Loucy (cell line): ENCODE data around the gene RBFOX2.

Source experiments
- H2AFZ ChIP-seq: fragments of 200-600 bp; sonication (generic); 2 replicates; pipeline ENCODE4 v1.6.0; 2016; ENCODE audit warnings: antibody characterized with exemption, mild to moderate bottlenecking, low read length, moderate library complexity
- H3F3A ChIP-seq: fragments of 200-600 bp; 2 replicates; pipeline ENCODE4 v1.6.0; 2016; ENCODE audit warnings: antibody characterized with exemption, low read depth, mild to moderate bottlenecking
- H3K27me3 ChIP-seq: fragments of 200-600 bp; sonication (generic); 2 replicates; pipeline ENCODE4 v1.6.1; 2014; ENCODE audit warnings: low read length, mild to moderate bottlenecking; ENCODE audit not compliant: insufficient read depth, poor library complexity, severe bottlenecking
- H3K36me3 ChIP-seq: fragments of 200-600 bp; sonication (generic); 2 replicates; pipeline ENCODE4 v1.6.1; 2016; ENCODE audit warnings: low read length; ENCODE audit not compliant: insufficient read depth
- H3K4me1 ChIP-seq: fragments of 200-600 bp; sonication (generic); 2 replicates; pipeline ENCODE4 v1.5.1; 2014; ENCODE audit warnings: low read length, mild to moderate bottlenecking; ENCODE audit not compliant: insufficient read depth, poor library complexity, severe bottlenecking
- H3K4me2 ChIP-seq: fragments of 200-600 bp; sonication (generic); 2 replicates; pipeline ENCODE4 v1.6.0; 2014; ENCODE audit warnings: antibody characterized with exemption, low read length, low read depth, mild to moderate bottlenecking; ENCODE audit not compliant: poor library complexity, severe bottlenecking
- H3K4me3 ChIP-seq: fragments of 200-600 bp; sonication (generic); 2 replicates; pipeline ENCODE4 v1.5.1; 2014; ENCODE audit warnings: low read length, mild to moderate bottlenecking, mixed read lengths; ENCODE audit not compliant: poor library complexity, severe bottlenecking
- H3K79me2 ChIP-seq: fragments of 200-600 bp; sonication (generic); 2 replicates; pipeline ENCODE4 v1.6.1; 2014; ENCODE audit warnings: low read length; ENCODE audit not compliant: insufficient read depth
- H3K9ac ChIP-seq: fragments of 200-600 bp; sonication (generic); 2 replicates; pipeline ENCODE4 v1.6.0; 2014; ENCODE audit warnings: mild to moderate bottlenecking, low read depth, low read length, moderate library complexity; ENCODE audit not compliant: poor library complexity, severe bottlenecking
- H3K9me2 ChIP-seq: fragments of 200-600 bp; sonication (generic); replicated peaks from 2 replicates; pipeline ENCODE4 v1.6.1; 2016; ENCODE audit warnings: low read depth, low read length, mixed read lengths
- H3K9me3 ChIP-seq: fragments of 200-600 bp; sonication (generic); 2 replicates; pipeline ENCODE4 v1.6.1; 2014; ENCODE audit warnings: mild to moderate bottlenecking, antibody characterized with exemption, low read length, low read depth; ENCODE audit not compliant: insufficient read depth
- H4K20me1 ChIP-seq: fragments of 200-600 bp; sonication (generic); 2 replicates; pipeline ENCODE4 v1.6.0; 2014; ENCODE audit warnings: antibody characterized with exemption, low read length, mild to moderate bottlenecking; ENCODE audit not compliant: insufficient read depth, poor library complexity, severe bottlenecking
- EZH2phosphoT487 ChIP-seq: fragments of 200-600 bp; IDR thresholded peaks from 2 replicates; pipeline ENCODE4 v1.6.1; 2018; ENCODE audit warnings: antibody characterized with exemption, mild to moderate bottlenecking, moderate library complexity, borderline replicate concordance
- TF ChIP-seq, protein P1 (sequence below): fragments of 200-600 bp; sonication (generic); conservative IDR thresholded peaks from 2 replicates; pipeline ENCODE4 v1.5.1; 2014; ENCODE audit warnings: mild to moderate bottlenecking, antibody characterized with exemption, low read length

Gene RBFOX2

DNA sequence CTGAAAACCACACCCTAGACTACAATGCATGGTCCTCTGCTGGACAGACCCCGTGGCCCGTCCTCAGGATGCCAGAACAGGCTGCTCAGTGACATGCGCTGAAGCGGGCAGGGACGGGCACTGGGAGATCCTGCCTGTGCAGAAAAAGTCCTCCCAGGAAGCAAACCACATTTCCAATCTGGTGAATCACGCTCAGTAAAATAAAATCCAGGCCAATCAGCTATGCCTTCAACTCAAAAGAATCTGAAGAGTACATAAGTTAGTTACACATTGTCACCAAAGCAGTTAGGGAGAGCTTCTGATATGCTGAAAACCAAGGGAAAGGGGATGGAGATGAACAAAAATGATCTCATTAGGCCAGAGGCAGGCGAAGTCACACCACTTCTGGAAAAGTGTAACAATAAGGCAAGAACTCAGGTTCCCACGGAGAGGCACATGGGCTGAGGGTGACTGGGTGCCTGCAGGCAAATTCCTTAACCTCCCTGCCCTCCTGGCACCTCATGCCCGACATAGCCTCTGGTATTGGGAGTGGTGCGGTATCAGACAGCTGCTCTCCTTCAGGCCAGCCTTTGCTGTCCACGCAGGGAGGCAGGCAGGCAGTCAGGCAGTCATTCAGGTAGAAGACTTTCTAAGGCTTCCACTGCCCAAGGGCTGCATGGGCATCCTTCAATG is 244.5 kb downstream of the RBFOX2 start:
- no peak overlapping the region for H2AFZ ChIP-seq

GRCh38 chr22:35782504-35782903 is 246.1 kb downstream of the RBFOX2 start:
- no peaks in the 10 kb centered on the region for H3K79me2 ChIP-seq
- H3K27me3 ChIP-seq, result no peaks in the 10 kb centered on the region

More for the DNA sequence above, 244.5 kb downstream of the RBFOX2 start:
- Histone ChIP-seq H3K4me3 (no peak overlapping the region), H3K79me2 (no peaks in the 10 kb centered on the region), H3F3A (no peaks in the 10 kb centered on the region), H3K4me1 (peaks cover 14% of the 10 kb centered on the region), H3K4me2 (no peak overlapping the region), H3K36me3 (0 out of 2 replicates have a peak, but pooled peaks cover 3% of the 10 kb centered on the region), H3K9me3 (no peaks in the 10 kb centered on the region), H3K9me2 (no peaks in the 10 kb centered on the region), H3K27me3 (no peaks in the 10 kb centered on the region), H4K20me1 (no peaks in the 10 kb centered on the region), H3K9ac (no peak overlapping the region)
- TF ChIP-seq EZH2phosphoT487, result no peak
- TF ChIP-seq, protein P1, sequence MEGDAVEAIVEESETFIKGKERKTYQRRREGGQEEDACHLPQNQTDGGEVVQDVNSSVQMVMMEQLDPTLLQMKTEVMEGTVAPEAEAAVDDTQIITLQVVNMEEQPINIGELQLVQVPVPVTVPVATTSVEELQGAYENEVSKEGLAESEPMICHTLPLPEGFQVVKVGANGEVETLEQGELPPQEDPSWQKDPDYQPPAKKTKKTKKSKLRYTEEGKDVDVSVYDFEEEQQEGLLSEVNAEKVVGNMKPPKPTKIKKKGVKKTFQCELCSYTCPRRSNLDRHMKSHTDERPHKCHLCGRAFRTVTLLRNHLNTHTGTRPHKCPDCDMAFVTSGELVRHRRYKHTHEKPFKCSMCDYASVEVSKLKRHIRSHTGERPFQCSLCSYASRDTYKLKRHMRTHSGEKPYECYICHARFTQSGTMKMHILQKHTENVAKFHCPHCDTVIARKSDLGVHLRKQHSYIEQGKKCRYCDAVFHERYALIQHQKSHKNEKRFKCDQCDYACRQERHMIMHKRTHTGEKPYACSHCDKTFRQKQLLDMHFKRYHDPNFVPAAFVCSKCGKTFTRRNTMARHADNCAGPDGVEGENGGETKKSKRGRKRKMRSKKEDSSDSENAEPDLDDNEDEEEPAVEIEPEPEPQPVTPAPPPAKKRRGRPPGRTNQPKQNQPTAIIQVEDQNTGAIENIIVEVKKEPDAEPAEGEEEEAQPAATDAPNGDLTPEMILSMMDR, result no peak

DNA sequence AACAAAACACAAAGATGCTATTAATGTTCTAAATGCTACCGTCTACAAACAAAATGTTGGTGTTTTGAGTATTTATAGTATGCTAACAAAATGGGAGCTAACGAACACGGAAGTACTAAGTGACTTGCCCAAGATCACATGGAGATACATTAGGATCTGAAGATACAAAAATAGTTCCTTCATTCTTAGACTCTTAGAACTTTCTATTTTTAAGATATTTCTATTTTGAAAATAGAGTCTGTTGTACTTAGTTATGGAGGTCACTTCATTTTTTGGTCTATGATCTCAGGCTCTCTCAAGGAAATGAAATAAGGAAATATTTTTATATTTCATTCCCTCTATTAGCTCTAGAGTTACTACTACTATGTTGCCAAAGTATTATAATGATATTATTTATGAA is 246.7 kb downstream of the RBFOX2 start:
- H3K9me2 ChIP-seq, result no peaks in the 10 kb centered on the region
- H3K27me3 ChIP-seq, result no peaks in the 10 kb centered on the region
- no peak overlapping the region for H2AFZ ChIP-seq
- H3K4me1 ChIP-seq, result peaks cover 14% of the 10 kb centered on the region
- H3F3A ChIP-seq, result no peaks in the 10 kb centered on the region
- TF ChIP-seq, protein P1, result no peak
- TF ChIP-seq EZH2phosphoT487, result no peak
- H4K20me1 ChIP-seq, result no peaks in the 10 kb centered on the region
- H3K9ac ChIP-seq, result no peak overlapping the region
- H3K4me2 ChIP-seq, result no peak overlapping the region
- no peaks in the 10 kb centered on the region for H3K9me3 ChIP-seq
- H3K36me3 ChIP-seq, result 0 out of 2 replicates have a peak, but pooled peaks cover 3% of the 10 kb centered on the region
- no peak overlapping the region for H3K4me3 ChIP-seq
- H3K79me2 ChIP-seq, result no peaks in the 10 kb centered on the region

More at GRCh38 chr22:35782504-35782903, 246.1 kb downstream of the RBFOX2 start:
- no peak for TF ChIP-seq EZH2phosphoT487
- TF ChIP-seq, protein P1, result no peak
- Histone ChIP-seq H3K9ac (no peak overlapping the region), H3K9me3 (no peaks in the 10 kb centered on the region), H3K4me3 (no peak overlapping the region), H2AFZ (no peak overlapping the region), H3K4me2 (no peak overlapping the region), H3K9me2 (no peaks in the 10 kb centered on the region), H3K4me1 (peaks cover 14% of the 10 kb centered on the region), H4K20me1 (no peaks in the 10 kb centered on the region), H3K36me3 (0 out of 2 replicates have a peak, but pooled peaks cover 3% of the 10 kb centered on the region), H3F3A (no peaks in the 10 kb centered on the region)
